Trophoblast cell (in vitro differentiated cells and primary cell): ENCODE measurements around the gene PNPLA2.
A peak's percentile ranks its signal among the peaks of the same experiment; 100 is the strongest.

Experiments used
- DNase-seq, 2 donors: peaks; one replicate each; pipeline ENCODE4 v3.0.0-alpha.2; 2016
- H2AFZ ChIP-seq: 2 replicates; pipeline ENCODE4 v1.6.1; 2013; ENCODE audit warnings: low read length, moderate library complexity, mild to moderate bottlenecking; ENCODE audit not compliant: insufficient read depth, poor library complexity
- H2AK5ac ChIP-seq: 2 replicates; pipeline ENCODE4 v1.6.1; 2013; ENCODE audit warnings: mild to moderate bottlenecking, low read length
- H2BK120ac ChIP-seq: 2 replicates; pipeline ENCODE4 v1.6.1; 2013; ENCODE audit warnings: low read length, mild to moderate bottlenecking, moderate library complexity; ENCODE audit not compliant: insufficient read depth, poor library complexity
- H2BK12ac ChIP-seq: 2 replicates; pipeline ENCODE4 v1.6.1; 2013; ENCODE audit warnings: mild to moderate bottlenecking, low read length, moderate library complexity
- H2BK5ac ChIP-seq: 2 replicates; pipeline ENCODE4 v1.6.1; 2013; ENCODE audit warnings: low read length, low read depth, moderate library complexity, mild to moderate bottlenecking; ENCODE audit not compliant: poor library complexity
- H3K14ac ChIP-seq: 2 replicates; pipeline ENCODE4 v1.6.1; 2013; ENCODE audit warnings: mild to moderate bottlenecking, low read length
- H3K18ac ChIP-seq: 2 replicates; pipeline ENCODE4 v1.6.1; 2013; ENCODE audit warnings: mild to moderate bottlenecking, low read length
- H3K23ac ChIP-seq: 2 replicates; pipeline ENCODE4 v1.6.1; 2013; ENCODE audit warnings: low read length
- H3K27ac ChIP-seq: 2 replicates; pipeline ENCODE4 v1.5.1; 2013; ENCODE audit warnings: low read depth, mild to moderate bottlenecking, inconsistent platforms, low read length, moderate library complexity
- H3K27me3 ChIP-seq: 2 replicates; pipeline ENCODE4 v1.6.1; 2013; ENCODE audit warnings: inconsistent platforms, mild to moderate bottlenecking, low read length, moderate library complexity; ENCODE audit not compliant: insufficient read depth
- H3K36me3 ChIP-seq, 2 experiments: 1 replicate in 1 of 2; 2 replicates in 1 of 2; pipeline ENCODE4 v1.6.1; 2013; ENCODE audit warnings: low read length in 2 of 2, mild to moderate bottlenecking in 2 of 2, moderate library complexity in 1 of 2; ENCODE audit not compliant: insufficient read depth in 2 of 2, control insufficient read depth in 1 of 2
- H3K4ac ChIP-seq: 2 replicates; pipeline ENCODE4 v1.6.1; 2013; ENCODE audit warnings: low read depth, mild to moderate bottlenecking, low read length, moderate library complexity
- H3K4me1 ChIP-seq, 2 experiments: 1 replicate in 1 of 2; 2 replicates in 1 of 2; pipeline ENCODE4 v1.6.1; 2013; ENCODE audit warnings: low read length in 2 of 2, mild to moderate bottlenecking in 2 of 2, moderate library complexity in 1 of 2; ENCODE audit not compliant: insufficient read depth in 2 of 2, control insufficient read depth in 1 of 2
- H3K4me2 ChIP-seq: 2 replicates; pipeline ENCODE4 v1.6.1; 2013; ENCODE audit warnings: inconsistent platforms, mild to moderate bottlenecking, low read length, moderate library complexity
- H3K4me3 ChIP-seq: 2 replicates; pipeline ENCODE4 v1.5.1; 2013; ENCODE audit warnings: mild to moderate bottlenecking, low read depth, low read length, inconsistent platforms
- H3K79me1 ChIP-seq: one replicate; pipeline ENCODE4 v1.6.1; 2013; ENCODE audit warnings: low read length
- H3K79me2 ChIP-seq: 2 replicates; pipeline ENCODE4 v1.6.1; 2013; ENCODE audit warnings: low read length, mild to moderate bottlenecking; ENCODE audit not compliant: control insufficient read depth, insufficient read depth, poor library complexity
- H3K9ac ChIP-seq: 2 replicates; pipeline ENCODE4 v1.6.1; 2013; ENCODE audit warnings: mild to moderate bottlenecking, low read length
- H3K9me3 ChIP-seq: 2 replicates; pipeline ENCODE4 v1.6.1; 2013; ENCODE audit warnings: low read depth, mild to moderate bottlenecking, control low read depth, inconsistent platforms, low read length; ENCODE audit not compliant: insufficient read depth
- H4K12ac ChIP-seq: 2 replicates; pipeline ENCODE4 v1.6.1; 2013; ENCODE audit warnings: low read depth, mild to moderate bottlenecking, low read length, moderate library complexity
- H4K8ac ChIP-seq: 2 replicates; pipeline ENCODE4 v1.6.1; 2013; ENCODE audit warnings: low read depth, mild to moderate bottlenecking, low read length, moderate library complexity
- H4K91ac ChIP-seq: one replicate; pipeline ENCODE4 v1.6.1; 2013; ENCODE audit warnings: low read depth, mild to moderate bottlenecking, low read length, moderate library complexity
- WGBS: extraction: QIAGEN DNeasy Blood & Tissue Kit; methylation state at CpG from one replicate; pipeline ENCODE4 v1.1.7; 2013; ENCODE audit warnings: missing lambda C conversion rate; ENCODE audit not compliant: insufficient read length, insufficient coverage; ENCODE audit errors: extremely low coverage; 5-methylcytosine and 5-hydroxymethylcytosine counted together

Gene PNPLA2

DNA sequence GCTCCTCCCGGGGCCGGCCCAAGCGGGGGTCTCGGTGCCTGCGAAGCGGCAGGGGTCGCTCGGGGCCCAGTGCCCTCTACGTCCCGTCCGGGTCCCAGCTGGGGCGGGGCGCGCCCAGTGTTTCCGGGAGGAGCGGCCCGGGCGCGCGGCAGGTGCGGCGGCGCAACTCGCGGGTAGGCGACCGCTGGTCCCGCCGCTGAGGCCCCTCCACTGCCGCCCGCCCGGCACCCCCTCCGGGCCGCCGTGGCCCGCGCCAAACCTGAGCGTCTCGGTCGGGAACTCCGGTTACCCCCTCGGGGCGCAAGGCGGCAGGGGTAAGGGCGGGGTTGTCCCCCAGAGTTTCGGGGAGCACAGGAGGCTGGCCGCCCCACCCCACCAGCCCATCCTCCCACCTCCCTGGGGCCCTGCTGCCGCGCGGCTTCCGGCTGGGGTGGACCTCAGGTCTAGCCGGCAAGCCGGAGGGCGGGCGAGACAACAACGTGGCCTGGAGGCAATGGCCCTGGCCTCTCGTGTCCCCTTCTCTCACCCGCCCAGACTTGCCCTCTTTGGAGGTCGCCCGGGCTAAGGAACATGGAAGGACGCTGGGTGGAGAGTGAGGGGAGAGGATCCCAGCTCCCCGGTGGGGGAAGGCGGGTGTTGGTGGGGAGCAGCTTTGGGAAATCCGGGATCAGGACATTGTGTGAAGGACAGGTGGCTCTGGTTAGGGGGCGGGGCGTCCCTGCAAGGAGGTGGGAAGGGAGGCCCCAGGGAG, 8.6 kb downstream of the PNPLA2 start:
- peaks cover 36 to 40% of the 10 kb centered on the region in 2 experiments for H3K4me1 ChIP-seq

DNA sequence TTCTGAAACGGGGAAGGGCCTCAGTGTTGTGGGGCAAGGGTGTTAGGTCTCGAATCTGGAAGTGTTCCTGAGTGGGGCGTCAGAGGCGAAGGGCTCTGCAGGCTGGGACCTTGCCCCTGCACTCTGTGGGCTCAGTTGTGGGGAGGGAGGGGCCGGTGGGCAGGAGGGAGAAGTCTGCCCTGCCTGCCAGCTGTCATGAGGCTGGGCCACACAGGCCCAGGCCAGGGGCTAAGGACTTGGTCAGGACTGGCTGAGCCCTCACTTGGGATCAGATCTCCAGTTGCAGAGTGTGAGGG, 9.1 kb downstream of the PNPLA2 start, which contains the start of gene CRACR2B:
Gene CRACR2B (plus strand): TSS at position 23 of the 296 bp plus-strand sequence. CDS start 689 bp downstream, outside the sequence.
- H3K36me3 ChIP-seq: peaks cover 17 to 18% of the 10 kb centered on the region in 2 experiments
- H2BK12ac ChIP-seq: peak within 1 kb of the TSS; percentile 20
- H2BK120ac ChIP-seq: peak within 1 kb of the TSS; percentile 18
- no CpG with 5 or more reads among the region's 5 CpGs for WGBS
- H2AFZ ChIP-seq: peak within 1 kb of the TSS; percentile 17
- H3K27ac ChIP-seq: no peak within 1 kb of the TSS
- H3K14ac ChIP-seq: peak within 1 kb of the TSS; percentile 22
- peaks cover 7% of the 10 kb centered on the region for H3K9me3 ChIP-seq
- peak within 1 kb of the TSS; percentile 18 for H2AK5ac ChIP-seq
- H4K8ac ChIP-seq: peak within 1 kb of the TSS; percentile 61
- peaks cover 2% of the 10 kb centered on the region for H3K79me2 ChIP-seq
- peaks cover 33% of the 10 kb centered on the region for H3K27me3 ChIP-seq
- peak within 1 kb of the TSS; percentile 53 for H3K4me3 ChIP-seq
- no peak within 1 kb of the TSS for H2BK5ac ChIP-seq
- no peak within 1 kb of the TSS for H3K18ac ChIP-seq
- no peak for DNase-seq
- no peak within 1 kb of the TSS for H3K23ac ChIP-seq
- H3K79me1 ChIP-seq: peaks cover 14% of the 10 kb centered on the region
- H3K4me2 ChIP-seq: peak within 1 kb of the TSS; percentile 64
- H3K4me1 ChIP-seq: peaks cover 39 to 43% of the 10 kb centered on the region in 2 experiments
- no peak within 1 kb of the TSS for H3K4ac ChIP-seq
- peak within 1 kb of the TSS; percentile 48 for H4K91ac ChIP-seq
- no peak within 1 kb of the TSS for H3K9ac ChIP-seq
- no peak within 1 kb of the TSS for H4K12ac ChIP-seq

More for the DNA sequence above, 8.6 kb downstream of the PNPLA2 start:
- DNase-seq: peak in 1 of 2 donors; percentile 29
- H4K8ac ChIP-seq: peak overlapping the region; percentile 61
- H3K9ac ChIP-seq: no peak overlapping the region
- H2BK120ac ChIP-seq: peak overlapping the region; percentile 18
- H3K4me2 ChIP-seq: peak overlapping the region; percentile 64
- peaks cover 20% of the 10 kb centered on the region in 2 experiments for H3K36me3 ChIP-seq
- H2BK5ac ChIP-seq: no peak overlapping the region
- H3K27ac ChIP-seq: no peak overlapping the region
- H4K12ac ChIP-seq: no peak overlapping the region
- peak overlapping the region; percentile 17 for H2AFZ ChIP-seq
- H3K14ac ChIP-seq: peak overlapping the region; percentile 22
- no CpG with 5 or more reads among the region's 66 CpGs for WGBS
- H3K27me3 ChIP-seq: peaks cover 33% of the 10 kb centered on the region
- H4K91ac ChIP-seq: peak overlapping the region; percentile 48
- peaks cover 2% of the 10 kb centered on the region for H3K79me2 ChIP-seq
- H2BK12ac ChIP-seq: peak overlapping the region; percentile 20
- H3K23ac ChIP-seq: no peak overlapping the region
- no peak overlapping the region for H3K18ac ChIP-seq
- H3K79me1 ChIP-seq: peaks cover 10% of the 10 kb centered on the region
- peaks cover 7% of the 10 kb centered on the region for H3K9me3 ChIP-seq
- H3K4ac ChIP-seq: no peak overlapping the region
- H2AK5ac ChIP-seq: no peak overlapping the region
- peak overlapping the region; percentile 53 for H3K4me3 ChIP-seq

DNA sequence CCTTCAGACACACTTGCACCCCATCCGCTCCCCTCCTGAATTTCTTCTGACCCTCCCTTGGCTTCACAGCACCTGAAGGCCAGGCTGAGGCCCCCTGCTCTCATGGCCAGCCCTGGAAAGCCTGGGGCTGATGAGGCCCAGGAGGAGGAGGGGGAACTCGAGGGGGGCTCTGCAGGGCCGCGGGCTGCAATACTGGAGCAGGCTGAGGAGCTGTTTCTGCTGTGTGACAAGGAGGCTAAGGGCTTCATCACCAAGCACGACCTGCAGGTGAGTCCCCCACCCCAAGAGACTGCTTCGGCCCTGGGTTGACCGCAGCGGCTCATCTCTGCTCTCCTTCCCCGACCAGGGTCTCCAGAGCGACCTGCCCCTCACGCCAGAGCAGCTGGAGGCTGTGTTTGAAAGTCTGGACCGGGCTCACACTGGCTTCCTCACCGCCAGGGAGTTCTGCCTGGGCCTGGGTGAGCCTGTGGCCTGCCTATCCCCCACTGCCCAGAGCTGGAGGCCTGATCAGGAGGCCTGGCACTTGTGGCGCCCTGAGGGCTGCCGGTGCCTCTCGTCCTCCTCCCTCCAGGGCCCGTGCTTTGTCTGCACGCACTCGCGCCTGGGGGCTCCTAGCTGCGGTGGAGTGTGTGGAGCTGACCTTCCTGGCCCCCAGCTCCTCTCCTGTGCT, 9.9 kb downstream of the PNPLA2 start:
- H3K79me1 ChIP-seq: peaks cover 21% of the 10 kb centered on the region
- H3K4me3 ChIP-seq: no peak overlapping the region
- no peak for DNase-seq
- H3K23ac ChIP-seq: no peak overlapping the region
- H3K4ac ChIP-seq: no peak overlapping the region
- H3K4me1 ChIP-seq: peaks cover 40 to 45% of the 10 kb centered on the region in 2 experiments
- H2BK5ac ChIP-seq: no peak overlapping the region
- no peak overlapping the region for H4K12ac ChIP-seq
- no peak overlapping the region for H3K9ac ChIP-seq
- no peak overlapping the region for H2AK5ac ChIP-seq
- no peak overlapping the region for H3K27ac ChIP-seq
- no peak overlapping the region for H3K4me2 ChIP-seq
- H2BK12ac ChIP-seq: no peak overlapping the region
- no peak overlapping the region for H2AFZ ChIP-seq
- no peak overlapping the region for H4K8ac ChIP-seq
- H3K27me3 ChIP-seq: peaks cover 33% of the 10 kb centered on the region
- peaks cover 5% of the 10 kb centered on the region for H3K9me3 ChIP-seq
- H4K91ac ChIP-seq: no peak overlapping the region
- H3K18ac ChIP-seq: no peak overlapping the region
- peaks cover 16% of the 10 kb centered on the region in 2 experiments for H3K36me3 ChIP-seq
- peaks cover 8% of the 10 kb centered on the region for H3K79me2 ChIP-seq
- no peak overlapping the region for H2BK120ac ChIP-seq
- WGBS: no CpG with 5 or more reads among the region's 21 CpGs
- H3K14ac ChIP-seq: no peak overlapping the region

DNA sequence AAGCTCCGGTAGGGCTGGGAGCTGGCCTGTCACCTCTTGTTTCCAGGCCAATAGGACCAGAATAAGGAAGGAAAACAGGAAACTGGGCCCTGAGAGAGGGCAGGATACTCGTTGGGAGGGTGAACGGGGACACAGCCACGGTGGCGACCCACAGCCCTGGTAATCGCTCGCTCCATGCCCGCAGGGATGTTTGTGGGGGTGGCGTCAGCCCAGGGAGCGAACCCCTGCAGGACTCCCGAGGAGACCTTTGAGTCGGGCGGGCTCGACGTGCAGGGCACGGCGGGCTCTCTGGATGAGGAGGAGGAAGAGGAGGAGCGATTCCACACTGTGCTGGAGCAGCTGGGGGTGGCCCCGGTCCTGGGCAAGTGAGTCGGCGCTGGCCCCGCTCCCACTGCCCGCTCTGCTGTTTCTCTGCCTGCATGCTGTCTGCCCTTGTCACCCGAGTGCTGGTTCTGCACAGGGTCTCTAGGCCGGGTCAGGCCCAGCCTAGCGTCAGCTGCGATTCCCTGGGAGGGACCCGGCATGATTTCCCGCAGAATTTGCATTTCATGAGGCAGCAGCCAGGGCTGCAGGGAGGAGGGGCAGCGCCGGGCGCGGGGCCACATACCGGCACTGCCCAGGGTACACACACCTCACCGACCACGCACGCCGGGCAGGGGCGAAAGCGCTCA, 10.6 kb downstream of the PNPLA2 start:
- Histone ChIP-seq H4K12ac (no peak overlapping the region), H3K23ac (no peak overlapping the region), H3K4me2 (peak overlapping the region; percentile 67), H3K4ac (no peak overlapping the region), H2BK12ac (no peak overlapping the region), H2AFZ (no peak overlapping the region), H3K4me3 (peak overlapping the region; percentile 14), H3K4me1 (peaks cover 45 to 49% of the 10 kb centered on the region in 2 experiments), H4K91ac (no peak overlapping the region), H3K79me1 (peaks cover 23% of the 10 kb centered on the region), H3K18ac (peak overlapping the region; percentile 7), H3K27ac (no peak overlapping the region), H3K36me3 (peaks cover 10% of the 10 kb centered on the region in 2 experiments), H2AK5ac (no peak overlapping the region), H3K14ac (no peak overlapping the region), H3K79me2 (peaks cover 12% of the 10 kb centered on the region), H2BK5ac (no peak overlapping the region), H2BK120ac (no peak overlapping the region), H3K9me3 (peaks cover 5% of the 10 kb centered on the region), H4K8ac (no peak overlapping the region), H3K27me3 (peaks cover 33% of the 10 kb centered on the region), H3K9ac (no peak overlapping the region)
- no peak for DNase-seq
- no CpG with 5 or more reads among the region's 40 CpGs for WGBS
